SK-N-SH (cell line): ENCODE results near the gene TSSK2. TPM values are rescaled to one million over a fixed set of nuclear protein-coding genes. Genes with fewer than 3 reads are reported as not detected.

Source experiments
- CTCF ChIA-PET: fragments of 300-600, 350-600 bp; formaldehyde crosslinking; extraction: SDS; loops from one replicate; lab custom pipeline; 2021; lab: Yijun Ruan, JAX
- POLR2A ChIA-PET: fragments of 350-600 bp; sonication (Branson Sonifier 250); formaldehyde crosslinking; extraction: SDS; loops from one replicate; lab custom pipeline; 2020; ENCODE audit warnings: antibody characterized with exemption, inconsistent platforms; lab: Yijun Ruan, JAX
- DNase-seq: peaks from one replicate; pipeline ENCODE4 v3.0.0; 2012
- H2AFZ ChIP-seq: fragments of 200-600 bp; sonication (generic); 2 replicates; pipeline ENCODE4 v1.8.1; 2016; ENCODE audit warnings: antibody characterized with exemption, mild to moderate bottlenecking, low read depth
- H3F3A ChIP-seq: fragments of 200-600 bp; sonication (generic); replicated peaks from 2 replicates; pipeline ENCODE3; 2016; ENCODE audit warnings: antibody characterized with exemption, mild to moderate bottlenecking; ENCODE audit not compliant: insufficient read depth
- H3K27ac ChIP-seq, 2 experiments: fragments of 200-500 bp in 1 of 2; fragments of 200-600 bp in 1 of 2; sonication (Bioruptor generic) in 1 of 2; sonication (generic), shearing (Covaris generic) in 1 of 2; 2 replicates each; pipeline versions ENCODE4 v1.5.1 to v1.6.1; 2014 to 2016; ENCODE audit warnings: low read depth in 2 of 2, inconsistent platforms in 1 of 2, low read length in 1 of 2, mild to moderate bottlenecking in 1 of 2, mixed read lengths in 1 of 2
- H3K27me3 ChIP-seq: fragments of 200-600 bp; sonication (generic), shearing (Covaris generic); 2 replicates; pipeline ENCODE4 v1.6.1; 2016; ENCODE audit warnings: mixed run types; ENCODE audit not compliant: insufficient read depth
- H3K36me3 ChIP-seq, 2 experiments: fragments of 200-500 bp in 1 of 2; fragments of 200-600 bp in 1 of 2; sonication (Bioruptor generic) in 1 of 2; sonication (generic) in 1 of 2; replicated peaks in 1 of 2; 2 replicates each; pipeline versions ENCODE3 to v1.5.1; 2014 to 2016; ENCODE audit warnings: low read length in 1 of 2, mild to moderate bottlenecking in 1 of 2; ENCODE audit not compliant: insufficient read depth in 2 of 2, control insufficient read depth in 1 of 2
- H3K4me1 ChIP-seq, 2 experiments: fragments of 200-500 bp in 1 of 2; fragments of 200-600 bp in 1 of 2; sonication (Bioruptor generic) in 1 of 2; sonication (generic), shearing (Covaris generic) in 1 of 2; 2 replicates each; pipeline versions ENCODE4 v1.5.1 to v1.6.1; 2014 to 2016; ENCODE audit warnings: low read depth in 1 of 2, low read length in 1 of 2, mixed run types in 1 of 2; ENCODE audit not compliant: insufficient read depth in 2 of 2, control insufficient read depth in 1 of 2
- H3K4me2 ChIP-seq: fragments of 200-600 bp; sonication (generic), shearing (Covaris generic); 2 replicates; pipeline ENCODE4 v1.6.1; 2017; ENCODE audit warnings: mixed run types
- H3K4me3 ChIP-seq, 2 experiments: fragments of 200-500 bp in 1 of 2; fragments of 200-600 bp in 1 of 2; sonication (Bioruptor generic) in 1 of 2; sonication (generic), shearing (Covaris generic) in 1 of 2; 2 replicates each; pipeline versions ENCODE4 v1.5.1 to v1.8.1; 2014 to 2016; ENCODE audit warnings: low read depth in 2 of 2, inconsistent platforms in 1 of 2, low read length in 1 of 2, mild to moderate bottlenecking in 1 of 2, mixed read lengths in 1 of 2, moderate library complexity in 1 of 2
- H3K79me2 ChIP-seq: fragments of 200-600 bp; sonication (generic); 2 replicates; pipeline ENCODE4 v1.8.1; 2017; ENCODE audit warnings: mild to moderate bottlenecking; ENCODE audit not compliant: insufficient read depth
- H3K9ac ChIP-seq: fragments of 200-600 bp; sonication (generic); 2 replicates; pipeline ENCODE4 v1.6.1; 2017; ENCODE audit warnings: mixed run types
- H3K9me2 ChIP-seq: fragments of 200-600 bp; sonication (generic); 2 replicates; pipeline ENCODE4 v1.6.1; 2017; ENCODE audit warnings: mixed run types
- H3K9me3 ChIP-seq: fragments of 200-600 bp; sonication (generic); 2 replicates; pipeline ENCODE4 v1.6.1; 2017; ENCODE audit warnings: mixed run types, mild to moderate bottlenecking, moderate library complexity
- H4K20me1 ChIP-seq: fragments of 200-600 bp; sonication (generic); 2 replicates; pipeline ENCODE4 v1.6.1; 2017; ENCODE audit warnings: mild to moderate bottlenecking, mixed run types; ENCODE audit not compliant: insufficient read depth
- CHD2 ChIP-seq: fragments of 150-350 bp; IDR thresholded peaks from 2 replicates; pipeline ENCODE4 v1.6.1; 2018; ENCODE audit warnings: low read length; ENCODE audit not compliant: partially characterized antibody
- EP300 ChIP-seq, 2 experiments: IDR thresholded peaks; 2 replicates each; pipeline versions ENCODE4 v1.4.0 to v1.6.1; 2012; ENCODE audit warnings: borderline replicate concordance in 1 of 2, low read depth in 1 of 2, low read length in 1 of 2
- FOXJ3 ChIP-seq: sonication (generic); formaldehyde crosslinking; IDR thresholded peaks from 2 replicates; pipeline ENCODE4 v1.5.1; 2020; ENCODE audit warnings: mild to moderate bottlenecking, missing genetic modification reagents
- FOXM1 ChIP-seq: IDR thresholded peaks from 2 replicates; pipeline ENCODE4 v1.4.0; 2012; ENCODE audit warnings: low read depth, mild to moderate bottlenecking
- GABPA ChIP-seq: IDR thresholded peaks from 2 replicates; pipeline ENCODE4 v1.4.0; 2012; ENCODE audit warnings: low read depth, mild to moderate bottlenecking
- IRF3 ChIP-seq: fragments of 150-350 bp; IDR thresholded peaks from 2 replicates; pipeline ENCODE4 v1.6.1; 2016; ENCODE audit warnings: mild to moderate bottlenecking, low read depth, low read length
- MEF2A ChIP-seq: IDR thresholded peaks from 2 replicates; pipeline ENCODE4 v1.4.0; 2012; ENCODE audit warnings: low read depth, borderline replicate concordance
- MXI1 ChIP-seq: IDR thresholded peaks from 2 replicates; pipeline ENCODE4 v1.6.1; 2012; ENCODE audit warnings: mild to moderate bottlenecking, low read depth, low read length, improper control_type of control experiment
- NFIC ChIP-seq: IDR thresholded peaks from 2 replicates; pipeline ENCODE4 v1.4.0; 2012; ENCODE audit warnings: borderline replicate concordance
- NRF1 ChIP-seq: IDR thresholded peaks from 2 replicates; pipeline ENCODE4 v1.6.1; 2012; ENCODE audit warnings: low read depth, mild to moderate bottlenecking, low read length
- RCOR1 ChIP-seq: fragments of 150-350 bp; IDR thresholded peaks from 2 replicates; pipeline ENCODE4 v1.6.1; 2017; ENCODE audit warnings: antibody characterized with exemption, low read length
- RXRA ChIP-seq: IDR thresholded peaks from 2 replicates; pipeline ENCODE4 v1.4.0; 2012; ENCODE audit warnings: low read depth, mild to moderate bottlenecking, borderline replicate concordance
- SIN3A ChIP-seq: IDR thresholded peaks from 2 replicates; pipeline ENCODE4 v1.6.1; 2012; ENCODE audit warnings: low read depth, mild to moderate bottlenecking, low read length, moderate library complexity, borderline replicate concordance
- SMC3 ChIP-seq: IDR thresholded peaks from 2 replicates; pipeline ENCODE4 v1.6.1; 2012; ENCODE audit warnings: low read depth, low read length, improper control_type of control experiment
- USF1 ChIP-seq: IDR thresholded peaks from 2 replicates; pipeline ENCODE4 v1.4.0; 2012; ENCODE audit warnings: low read depth, borderline replicate concordance
- whole genome bisulfite sequencing: methylation state at CpG from one replicate; pipeline ENCODE4 v1.1.6; 2017; ENCODE audit warnings: low lambda C conversion rate; 5-methylcytosine and 5-hydroxymethylcytosine counted together
- polyA plus RNA-seq, 3 experiments: library from polyadenylated mRNA; depleted of rRNA; stranded (reverse); fragments of >200 nt; gene quantifications; 2 replicates each; pipeline ENCODE4 v1.2.3, GENCODE V29; 2012
- TF ChIP-seq, protein P1 (sequence below): fragments of 150-350 bp; IDR thresholded peaks from 2 replicates; pipeline ENCODE4 v1.6.1; 2017; ENCODE audit warnings: antibody characterized with exemption, low read length, low read depth, borderline replicate concordance
- TF ChIP-seq, protein P2 (sequence below): IDR thresholded peaks from 2 replicates; pipeline ENCODE4 v1.6.1; 2012; ENCODE audit warnings: mild to moderate bottlenecking, low read depth, low read length, moderate library complexity

TSSK2 gene
- polyA plus RNA-seq, 1 of the 3 experiments (the other 2 are of a cell fraction), result not detected

GRCh38 chr22:19118329-19118880 lies 12.7 kb upstream of the TSSK2 start:
- CTCF ChIA-PET, result interaction anchor here (1.0 to 2.9 kb wide), 3 partner anchors 12 to 165 kb away, joined by 3 to 14 read pairs (median 3); no protein-coding TSS in a partner anchor
- Histone ChIP-seq H3K4me1 (peaks cover 0 to 41% of the 10 kb centered on the region in 2 experiments; a peak in 2 of 4 replicates), H3K79me2 (peaks cover 85% of the 10 kb centered on the region), H3K36me3 (peaks cover 0 to 2% of the 10 kb centered on the region in 2 experiments), H3F3A (no peaks in the 10 kb centered on the region), H3K27me3 (no peaks in the 10 kb centered on the region), H3K4me2 (no peak overlapping the region), H4K20me1 (peaks cover 80% of the 10 kb centered on the region), H2AFZ (no peak overlapping the region), H3K9ac (no peak overlapping the region), H3K9me2 (no peaks in the 10 kb centered on the region), H3K9me3 (no peaks in the 10 kb centered on the region), H3K4me3 (no peak overlapping the region), H3K27ac (no peak overlapping the region)
- DNase-seq, result no peak
- POLR2A ChIA-PET, result no interaction called here
- TF ChIP-seq USF1 (no peak), MXI1 (no peak), NFIC (no peak), NRF1 (no peak), SMC3 (no peak), GABPA (no peak), FOXM1 (no peak), SIN3A (no peak), RCOR1 (no peak), EP300 (IDR thresholded peaks at IDR 0.05; ENCODE audit: borderline replicate concordance in 1 of 2, low read depth in 1 of 2, low read length in 1 of 2) (no peak), RXRA (no peak), IRF3 (no peak)
- 98% methylated on average over 4 of the region's 4 CpGs for WGBS

DNA sequence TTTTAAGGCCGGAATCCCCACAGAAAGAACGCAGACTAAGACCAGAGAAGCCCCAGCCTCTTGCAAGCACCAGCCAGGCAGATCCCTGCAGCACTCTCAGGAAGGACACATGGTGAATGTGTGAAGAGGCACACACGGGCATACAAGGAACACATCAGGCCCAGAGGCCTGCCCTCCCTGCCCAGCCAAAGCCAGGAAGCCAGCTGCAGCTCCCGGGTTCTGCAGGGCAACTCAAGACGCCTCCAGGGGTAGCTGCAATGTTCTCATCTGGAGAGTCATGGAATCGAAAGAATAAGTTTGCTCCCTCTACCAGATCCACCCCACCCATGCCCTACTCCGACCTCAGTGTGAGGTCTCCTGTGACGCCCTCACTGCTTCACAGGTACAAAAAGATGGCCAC lies 11.2 kb upstream of the TSSK2 start:
- WGBS, result 94% methylated on average over 7 of the region's 8 CpGs
- Histone ChIP-seq H2AFZ (no peak overlapping the region), H4K20me1 (peaks cover 67% of the 10 kb centered on the region), H3F3A (no peaks in the 10 kb centered on the region), H3K9me2 (no peaks in the 10 kb centered on the region), H3K79me2 (peaks cover 72% of the 10 kb centered on the region), H3K4me2 (peak overlapping the region; percentile 97; the same call in 1 of the 2 replicates), H3K4me1 (peaks cover 0 to 39% of the 10 kb centered on the region in 2 experiments; a peak in 2 of 4 replicates), H3K27me3 (no peaks in the 10 kb centered on the region), H3K9me3 (no peaks in the 10 kb centered on the region), H3K9ac (no peak overlapping the region), H3K4me3 (no peak overlapping the region), H3K27ac (no peak overlapping the region), H3K36me3 (peaks cover 0 to 2% of the 10 kb centered on the region in 2 experiments)
- no peak for DNase-seq
- ChIA-PET POLR2A (no interaction called here), CTCF (interaction anchor here (0.5 to 1.0 kb wide), 2 partner anchors 57 to 420 kb away, joined by 3 to 4 read pairs; no protein-coding TSS in a partner anchor)
- TF ChIP-seq FOXJ3 (no peak), MEF2A (no peak), GABPA (no peak), CHD2 (no peak), EP300 (IDR thresholded peaks at IDR 0.05; ENCODE audit: borderline replicate concordance in 1 of 2, low read depth in 1 of 2, low read length in 1 of 2) (no peak), RXRA (no peak), IRF3 (no peak), NFIC (no peak), SMC3 (no peak), MXI1 (no peak)
- TF ChIP-seq, protein P1, sequence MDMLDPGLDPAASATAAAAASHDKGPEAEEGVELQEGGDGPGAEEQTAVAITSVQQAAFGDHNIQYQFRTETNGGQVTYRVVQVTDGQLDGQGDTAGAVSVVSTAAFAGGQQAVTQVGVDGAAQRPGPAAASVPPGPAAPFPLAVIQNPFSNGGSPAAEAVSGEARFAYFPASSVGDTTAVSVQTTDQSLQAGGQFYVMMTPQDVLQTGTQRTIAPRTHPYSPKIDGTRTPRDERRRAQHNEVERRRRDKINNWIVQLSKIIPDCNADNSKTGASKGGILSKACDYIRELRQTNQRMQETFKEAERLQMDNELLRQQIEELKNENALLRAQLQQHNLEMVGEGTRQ, result no peak
- TF ChIP-seq, protein P2, sequence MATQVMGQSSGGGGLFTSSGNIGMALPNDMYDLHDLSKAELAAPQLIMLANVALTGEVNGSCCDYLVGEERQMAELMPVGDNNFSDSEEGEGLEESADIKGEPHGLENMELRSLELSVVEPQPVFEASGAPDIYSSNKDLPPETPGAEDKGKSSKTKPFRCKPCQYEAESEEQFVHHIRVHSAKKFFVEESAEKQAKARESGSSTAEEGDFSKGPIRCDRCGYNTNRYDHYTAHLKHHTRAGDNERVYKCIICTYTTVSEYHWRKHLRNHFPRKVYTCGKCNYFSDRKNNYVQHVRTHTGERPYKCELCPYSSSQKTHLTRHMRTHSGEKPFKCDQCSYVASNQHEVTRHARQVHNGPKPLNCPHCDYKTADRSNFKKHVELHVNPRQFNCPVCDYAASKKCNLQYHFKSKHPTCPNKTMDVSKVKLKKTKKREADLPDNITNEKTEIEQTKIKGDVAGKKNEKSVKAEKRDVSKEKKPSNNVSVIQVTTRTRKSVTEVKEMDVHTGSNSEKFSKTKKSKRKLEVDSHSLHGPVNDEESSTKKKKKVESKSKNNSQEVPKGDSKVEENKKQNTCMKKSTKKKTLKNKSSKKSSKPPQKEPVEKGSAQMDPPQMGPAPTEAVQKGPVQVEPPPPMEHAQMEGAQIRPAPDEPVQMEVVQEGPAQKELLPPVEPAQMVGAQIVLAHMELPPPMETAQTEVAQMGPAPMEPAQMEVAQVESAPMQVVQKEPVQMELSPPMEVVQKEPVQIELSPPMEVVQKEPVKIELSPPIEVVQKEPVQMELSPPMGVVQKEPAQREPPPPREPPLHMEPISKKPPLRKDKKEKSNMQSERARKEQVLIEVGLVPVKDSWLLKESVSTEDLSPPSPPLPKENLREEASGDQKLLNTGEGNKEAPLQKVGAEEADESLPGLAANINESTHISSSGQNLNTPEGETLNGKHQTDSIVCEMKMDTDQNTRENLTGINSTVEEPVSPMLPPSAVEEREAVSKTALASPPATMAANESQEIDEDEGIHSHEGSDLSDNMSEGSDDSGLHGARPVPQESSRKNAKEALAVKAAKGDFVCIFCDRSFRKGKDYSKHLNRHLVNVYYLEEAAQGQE, result no peak
